ENCODE measurements around the gene ENHO. TPM values are rescaled to one million over a fixed set of nuclear protein-coding genes. Genes with fewer than 3 reads are reported as not detected.

Gene ENHO
- total and polyA plus RNA-seq, 12 donors: 0.24 to 1.6 (median 0.88) TPM; not detected in 7

DNA sequence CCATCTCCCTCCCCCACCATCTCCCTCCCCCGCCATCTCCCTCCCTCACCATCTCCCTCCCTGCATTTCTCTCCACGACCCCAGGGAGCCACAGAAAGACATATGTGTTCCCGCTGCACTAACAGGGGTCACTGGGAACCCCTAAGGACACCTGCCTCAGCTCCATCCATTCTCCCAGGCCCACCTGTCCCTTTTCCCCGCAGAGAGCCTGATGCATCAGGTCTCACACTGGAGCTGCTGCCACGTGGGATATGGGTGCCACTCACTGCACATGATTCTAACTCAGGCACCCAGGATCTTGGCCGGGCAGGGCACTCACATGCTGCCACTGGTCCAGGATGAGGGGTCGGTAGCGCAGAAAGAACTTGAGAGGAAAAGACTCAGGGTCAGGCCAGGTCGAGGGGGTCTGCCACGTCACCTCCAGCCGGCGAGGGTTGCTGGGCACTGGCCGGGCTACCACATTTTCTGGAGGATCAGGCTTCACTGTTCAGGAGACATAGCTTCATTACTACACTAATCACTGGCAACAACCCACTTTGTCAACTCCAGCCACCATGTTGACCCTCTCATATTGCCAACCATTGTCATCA, 33.2 kb upstream of the ENHO start:
- 84 to 92% (median 90%) methylated on average over 9 to 13 of the region's 13 CpGs for whole genome bisulfite sequencing, 4 donors
- intact Hi-C loops (cut with DNase I): no loop called here
- H3K36me3 ChIP-seq (replicated peaks in 1 of 2): no peaks in the 10 kb centered on the region

DNA sequence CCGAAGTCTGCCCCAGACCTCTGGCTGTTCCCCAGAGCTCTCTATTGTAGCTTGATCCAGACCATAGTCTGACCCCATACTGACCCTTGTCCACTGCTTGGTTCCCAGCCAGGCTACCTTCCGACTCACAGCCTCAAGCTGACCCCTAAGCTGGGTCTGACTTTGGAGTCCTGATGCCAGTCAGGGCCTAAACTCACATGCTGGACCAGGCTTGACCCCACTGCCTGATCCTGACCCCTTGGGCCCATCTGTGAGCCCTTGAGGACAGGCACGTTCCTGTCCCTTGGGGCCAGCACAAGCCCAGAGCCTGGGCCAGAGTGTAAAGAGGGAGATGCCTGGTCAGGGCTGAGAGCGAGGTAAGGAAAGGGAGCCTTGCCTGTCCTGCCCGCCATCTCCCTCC, 32.7 kb upstream of the ENHO start:
- no peak overlapping the region for H3K27ac ChIP-seq
- H3K36me3 ChIP-seq (replicated peaks in 1 of 2): no peaks in the 10 kb centered on the region
- intact Hi-C loops (cut with DNase I): no loop called here
- no peak for TF ChIP-seq POLR2A (IDR thresholded peaks at IDR 0.05)
- TF ChIP-seq, protein P1, sequence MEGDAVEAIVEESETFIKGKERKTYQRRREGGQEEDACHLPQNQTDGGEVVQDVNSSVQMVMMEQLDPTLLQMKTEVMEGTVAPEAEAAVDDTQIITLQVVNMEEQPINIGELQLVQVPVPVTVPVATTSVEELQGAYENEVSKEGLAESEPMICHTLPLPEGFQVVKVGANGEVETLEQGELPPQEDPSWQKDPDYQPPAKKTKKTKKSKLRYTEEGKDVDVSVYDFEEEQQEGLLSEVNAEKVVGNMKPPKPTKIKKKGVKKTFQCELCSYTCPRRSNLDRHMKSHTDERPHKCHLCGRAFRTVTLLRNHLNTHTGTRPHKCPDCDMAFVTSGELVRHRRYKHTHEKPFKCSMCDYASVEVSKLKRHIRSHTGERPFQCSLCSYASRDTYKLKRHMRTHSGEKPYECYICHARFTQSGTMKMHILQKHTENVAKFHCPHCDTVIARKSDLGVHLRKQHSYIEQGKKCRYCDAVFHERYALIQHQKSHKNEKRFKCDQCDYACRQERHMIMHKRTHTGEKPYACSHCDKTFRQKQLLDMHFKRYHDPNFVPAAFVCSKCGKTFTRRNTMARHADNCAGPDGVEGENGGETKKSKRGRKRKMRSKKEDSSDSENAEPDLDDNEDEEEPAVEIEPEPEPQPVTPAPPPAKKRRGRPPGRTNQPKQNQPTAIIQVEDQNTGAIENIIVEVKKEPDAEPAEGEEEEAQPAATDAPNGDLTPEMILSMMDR (IDR thresholded peaks at IDR 0.05): no peak
- no peaks in the 10 kb centered on the region for H3K27me3 ChIP-seq
- no peaks in the 10 kb centered on the region for H3K9me3 ChIP-seq (replicated peaks in 1 of 3)
- 71 to 87% (median 82%) methylated on average over 4 to 5 of the region's 5 CpGs for WGBS, 4 donors
- H3K4me1 ChIP-seq (replicated peaks in 1 of 2): peaks cover 12 to 14% of the 10 kb centered on the region in 2 donors
- no peak overlapping the region for H3K4me3 ChIP-seq
- no peak for DNase-seq

More for the DNA sequence above, 33.2 kb upstream of the ENHO start:
- no peak for DNase-seq
- no peaks in the 10 kb centered on the region for H3K27me3 ChIP-seq
- H3K27ac ChIP-seq: no peak overlapping the region
- TF ChIP-seq, protein P1 (IDR thresholded peaks at IDR 0.05): no peak
- TF ChIP-seq POLR2A (IDR thresholded peaks at IDR 0.05): no peak
- H3K4me1 ChIP-seq (replicated peaks in 1 of 2): peaks cover 14 to 17% of the 10 kb centered on the region in 2 donors
- no peak overlapping the region for H3K4me3 ChIP-seq
- H3K9me3 ChIP-seq (replicated peaks in 1 of 3): no peaks in the 10 kb centered on the region

DNA sequence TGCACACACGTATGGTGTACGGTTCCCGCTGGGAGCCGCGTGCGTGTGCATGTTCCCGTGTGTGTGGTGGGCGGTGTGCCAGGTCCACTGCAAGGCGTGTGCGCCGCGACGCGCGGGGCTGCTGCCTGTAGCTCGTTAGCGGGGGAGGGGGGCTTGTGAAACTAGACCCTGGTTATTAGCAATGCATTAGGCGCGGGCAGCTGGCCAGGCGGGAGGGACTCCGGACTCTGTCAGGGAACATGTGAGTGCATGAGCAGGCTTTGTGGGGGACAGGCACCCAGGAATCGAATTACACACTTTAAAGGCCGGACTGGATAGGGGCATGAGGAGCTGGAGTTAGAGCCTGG, 32.2 kb upstream of the ENHO start:
- no peak overlapping the region for H3K4me3 ChIP-seq
- peaks cover 6 to 9% of the 10 kb centered on the region in 2 donors for H3K4me1 ChIP-seq (replicated peaks in 1 of 2)
- intact Hi-C loops (cut with DNase I): no loop called here
- 69 to 87% (median 81%) methylated on average over 14 to 23 of the region's 23 CpGs for WGBS, 4 donors
- H3K36me3 ChIP-seq (replicated peaks in 1 of 2): no peaks in the 10 kb centered on the region
- no peaks in the 10 kb centered on the region for H3K27me3 ChIP-seq
- no peak overlapping the region for H3K27ac ChIP-seq
- no peak for DNase-seq
- H3K9me3 ChIP-seq (replicated peaks in 1 of 3): no peaks in the 10 kb centered on the region
- TF ChIP-seq, protein P1 (IDR thresholded peaks at IDR 0.05): no peak
- TF ChIP-seq POLR2A (IDR thresholded peaks at IDR 0.05): no peak

DNA sequence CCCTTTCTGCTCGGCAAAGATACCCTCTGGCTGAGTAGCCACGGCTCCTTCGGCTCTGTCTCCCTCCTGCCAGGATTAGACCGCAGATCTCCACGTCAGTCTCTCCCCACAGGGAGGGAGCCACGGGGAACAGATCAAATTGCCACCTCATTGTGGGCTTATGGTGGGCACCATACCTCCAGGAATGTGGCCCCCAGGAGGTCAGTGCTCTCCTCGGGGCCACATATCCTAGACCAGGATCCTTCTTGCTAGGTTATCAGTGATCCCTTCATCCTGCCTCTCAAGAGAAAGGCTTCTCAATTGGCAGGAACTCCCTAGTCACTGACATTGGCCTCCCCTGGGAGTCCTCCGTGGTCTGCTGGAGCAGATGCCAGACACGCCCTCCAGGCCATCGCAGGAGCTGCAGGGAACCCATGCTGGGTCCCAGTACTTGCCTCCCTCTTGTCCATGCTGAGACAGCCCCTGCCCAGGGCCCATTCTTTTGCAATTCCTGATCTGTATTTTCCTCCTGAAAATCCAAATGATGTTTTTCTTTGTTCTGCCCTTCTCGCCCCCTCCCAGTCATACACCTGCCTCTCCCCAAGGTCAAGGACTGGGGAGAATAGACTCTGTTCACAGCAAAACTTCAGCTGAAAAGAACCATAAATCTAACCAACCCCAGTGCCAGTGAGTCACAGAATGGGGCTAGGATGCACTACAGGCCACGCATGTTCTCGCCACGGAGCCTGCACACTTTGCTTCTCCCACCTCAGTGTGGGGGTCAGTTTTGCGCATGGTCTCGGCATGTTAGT, 31.6 kb upstream of the ENHO start:
- TF ChIP-seq, protein P1 (IDR thresholded peaks at IDR 0.05): no peak
- TF ChIP-seq POLR2A (IDR thresholded peaks at IDR 0.05): no peak
- intact Hi-C loops (cut with DNase I): no loop called here
- Histone ChIP-seq H3K4me1 (replicated peaks in 1 of 2) (peaks cover under 1 to 3% of the 10 kb centered on the region in 2 donors), H3K9me3 (replicated peaks in 1 of 3) (no peaks in the 10 kb centered on the region), H3K27me3 (no peaks in the 10 kb centered on the region), H3K27ac (no peak overlapping the region), H3K4me3 (no peak overlapping the region), H3K36me3 (replicated peaks in 1 of 2) (no peaks in the 10 kb centered on the region)
- no peak for DNase-seq
- 68 to 77% (median 74%) methylated on average over 8 to 16 of the region's 16 CpGs for WGBS, 4 donors

Data from adrenal gland (tissue), 12 donors.